GM12878 (cell line): ENCODE measurements around the gene ATXN1.

Experiments
- ATF7 ChIP-seq: fragments of 450-650 bp; IDR thresholded peaks from 2 replicates; pipeline ENCODE4 v1.6.1; 2016; ENCODE audit warnings: low read depth, mild to moderate bottlenecking
- EP300 ChIP-seq, 2 experiments: fragments of 150-350 bp in 1 of 2; IDR thresholded peaks; 2 replicates each; pipeline ENCODE4 v1.6.1; 2011 to 2012; ENCODE audit warnings: low read depth in 2 of 2, low read length in 2 of 2, borderline replicate concordance in 1 of 2, improper control_type of control experiment in 1 of 2, inconsistent platforms in 1 of 2; ENCODE audit not compliant: control insufficient read depth in 1 of 2
- GATAD2B ChIP-seq: fragments of 450-650 bp; conservative IDR thresholded peaks from 2 replicates; pipeline ENCODE4 v1.6.1; 2017; ENCODE audit warnings: low read depth, mild to moderate bottlenecking, moderate library complexity
- MAX ChIP-seq: IDR thresholded peaks from 2 replicates; pipeline ENCODE4 v1.6.1; 2012; ENCODE audit warnings: low read depth, low read length, improper control_type of control experiment
- MXI1 ChIP-seq: fragments of 150-350 bp; IDR thresholded peaks from 2 replicates; pipeline ENCODE4 v1.6.1; 2011; ENCODE audit warnings: low read depth, mild to moderate bottlenecking, inconsistent platforms, low read length, improper control_type of control experiment
- NFIC ChIP-seq: IDR thresholded peaks from 2 replicates; pipeline ENCODE4 v1.6.1; 2012; ENCODE audit warnings: low read depth, mild to moderate bottlenecking, inconsistent platforms, low read length, moderate library complexity
- POLR2A ChIP-seq: IDR thresholded peaks from 2 replicates; pipeline ENCODE4 v1.6.1; 2011; ENCODE audit warnings: low read depth, mild to moderate bottlenecking, low read length
- SP1 ChIP-seq: IDR thresholded peaks from one replicate; pipeline ENCODE4 v1.6.1; 2011; ENCODE audit warnings: low read depth, low read length
- TF ChIP-seq, protein P1 (sequence below), 3 experiments: IDR thresholded peaks in 2 of 3; conservative IDR thresholded peaks in 1 of 3; 2 replicates each; pipeline ENCODE4 v1.5.1; 2011; ENCODE audit warnings: low read depth in 3 of 3, low read length in 3 of 3, mild to moderate bottlenecking in 3 of 3, control low read depth in 2 of 3, moderate library complexity in 2 of 3, inconsistent platforms in 1 of 3, mixed read lengths in 1 of 3; ENCODE audit not compliant: control insufficient read depth in 2 of 3, insufficient read depth in 1 of 3; ENCODE audit errors: extremely low read depth in 1 of 3

- TF ChIP-seq, protein P1, sequence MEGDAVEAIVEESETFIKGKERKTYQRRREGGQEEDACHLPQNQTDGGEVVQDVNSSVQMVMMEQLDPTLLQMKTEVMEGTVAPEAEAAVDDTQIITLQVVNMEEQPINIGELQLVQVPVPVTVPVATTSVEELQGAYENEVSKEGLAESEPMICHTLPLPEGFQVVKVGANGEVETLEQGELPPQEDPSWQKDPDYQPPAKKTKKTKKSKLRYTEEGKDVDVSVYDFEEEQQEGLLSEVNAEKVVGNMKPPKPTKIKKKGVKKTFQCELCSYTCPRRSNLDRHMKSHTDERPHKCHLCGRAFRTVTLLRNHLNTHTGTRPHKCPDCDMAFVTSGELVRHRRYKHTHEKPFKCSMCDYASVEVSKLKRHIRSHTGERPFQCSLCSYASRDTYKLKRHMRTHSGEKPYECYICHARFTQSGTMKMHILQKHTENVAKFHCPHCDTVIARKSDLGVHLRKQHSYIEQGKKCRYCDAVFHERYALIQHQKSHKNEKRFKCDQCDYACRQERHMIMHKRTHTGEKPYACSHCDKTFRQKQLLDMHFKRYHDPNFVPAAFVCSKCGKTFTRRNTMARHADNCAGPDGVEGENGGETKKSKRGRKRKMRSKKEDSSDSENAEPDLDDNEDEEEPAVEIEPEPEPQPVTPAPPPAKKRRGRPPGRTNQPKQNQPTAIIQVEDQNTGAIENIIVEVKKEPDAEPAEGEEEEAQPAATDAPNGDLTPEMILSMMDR (IDR thresholded peaks at IDR 0.05 in 2 of 3, conservative IDR thresholded peaks at IDR 0.05 in 1 of 3; ENCODE audit: control insufficient read depth in 2 of 3, extremely low read depth in 1 of 3, insufficient read depth in 1 of 3, low read depth in 3 of 3, low read length in 3 of 3), result no peak
- no peak for TF ChIP-seq MAX
- TF ChIP-seq NFIC, result peak; percentile 93
- no peak for TF ChIP-seq POLR2A
- TF ChIP-seq MXI1, result no peak
- TF ChIP-seq SP1, result peak; percentile 25
- peak; percentile 68 for TF ChIP-seq ATF7
- peak; percentile 88 for TF ChIP-seq GATAD2B
- TF ChIP-seq EP300 (IDR thresholded peaks at IDR 0.05; ENCODE audit: borderline replicate concordance in 1 of 2, control insufficient read depth in 1 of 2, low read depth in 2 of 2, low read length in 2 of 2), result peak in 1 of 2 experiments; percentile 20; a peak in 2 of 4 replicates
These were observed 125.3 kb downstream of the ATXN1 start for GRCh38 chr6:16635810-16636602.
